OCI-LY7 (cell line): Measurements from ENCODE around the gene SLC35F1. TPM values are rescaled to one million over a fixed set of nuclear protein-coding genes. Genes with fewer than 3 reads are reported as not detected.

Experiments used
- BruUV-seq: library from RNA; stranded (reverse); fragments of 400-500 nt; replicated peaks from 2 replicates; lab custom pipeline; 2021; lab: Mats Ljungman, UMichigan
- CTCF ChIA-PET: fragments of 300-600 bp; sonication (Branson Sonifier 250); formaldehyde crosslinking; loops from one replicate; lab custom pipeline; 2022; ENCODE audit warnings: antibody characterized with exemption; ENCODE audit not compliant: unreplicated experiment; lab: Charles Lee
- POLR2A ChIA-PET: fragments of 300-600 bp; sonication (Branson Sonifier 250); formaldehyde crosslinking; loops from one replicate; lab custom pipeline; 2022; ENCODE audit warnings: antibody characterized with exemption; lab: Charles Lee
- DNase-seq: peaks from one replicate; pipeline ENCODE4 v3.0.0-alpha.2; 2015; ENCODE audit warnings: low spot score
- H2AFZ ChIP-seq: fragments of 200-600 bp; sonication (generic), shearing (Covaris generic); 2 replicates; pipeline ENCODE4 v1.6.1; 2014; ENCODE audit warnings: mild to moderate bottlenecking, antibody characterized with exemption, low read length, moderate library complexity
- H3K27ac ChIP-seq: fragments of 200-600 bp; sonication (generic); 2 replicates; pipeline ENCODE4 v1.5.1; 2014; ENCODE audit warnings: mixed run types, low read depth, mild to moderate bottlenecking, moderate library complexity, low read length, inconsistent platforms; ENCODE audit not compliant: poor library complexity, severe bottlenecking
- H3K36me3 ChIP-seq: fragments of 200-600 bp; sonication (generic); 2 replicates; pipeline ENCODE4 v1.6.1; 2014; ENCODE audit warnings: mild to moderate bottlenecking, antibody characterized with exemption, low read length, moderate library complexity, mixed read lengths; ENCODE audit not compliant: insufficient read depth
- H3K4me1 ChIP-seq: fragments of 200-600 bp; sonication (generic); 2 replicates; pipeline ENCODE4 v1.5.1; 2014; ENCODE audit warnings: mild to moderate bottlenecking, low read length; ENCODE audit not compliant: insufficient read depth, poor library complexity, severe bottlenecking
- H3K4me2 ChIP-seq: fragments of 200-600 bp; sonication (generic); 2 replicates; pipeline ENCODE4 v1.6.1; 2014; ENCODE audit warnings: mild to moderate bottlenecking, low read length
- H3K4me3 ChIP-seq: fragments of 200-600 bp; sonication (generic); 2 replicates; pipeline ENCODE4 v1.5.1; 2014; ENCODE audit warnings: mild to moderate bottlenecking, low read depth, low read length; ENCODE audit not compliant: poor library complexity, severe bottlenecking
- H3K79me2 ChIP-seq: fragments of 200-600 bp; sonication (generic); 2 replicates; pipeline ENCODE4 v1.6.1; 2016; ENCODE audit warnings: low read depth, mild to moderate bottlenecking, low read length, moderate library complexity, mixed read lengths; ENCODE audit not compliant: insufficient read depth
- H3K9me2 ChIP-seq: fragments of 200-600 bp; sonication (generic); 2 replicates; pipeline ENCODE4 v1.6.1; 2016; ENCODE audit warnings: mild to moderate bottlenecking, low read length, mixed read lengths; ENCODE audit not compliant: insufficient read depth
- H3K9me3 ChIP-seq: fragments of 200-600 bp; sonication (generic); 2 replicates; pipeline ENCODE4 v1.6.1; 2014; ENCODE audit warnings: mild to moderate bottlenecking, mixed run types, low read length, mixed read lengths
- H4K20me1 ChIP-seq: fragments of 200-600 bp; sonication (generic); 2 replicates; pipeline ENCODE4 v1.6.1; 2014; ENCODE audit warnings: mild to moderate bottlenecking, antibody characterized with exemption, low read length, moderate library complexity, mixed read lengths; ENCODE audit not compliant: insufficient read depth
- EZH2phosphoT487 ChIP-seq: fragments of 200-600 bp; sonication (generic); IDR thresholded peaks from 2 replicates; pipeline ENCODE4 v1.6.1; 2018; ENCODE audit warnings: low read depth, borderline replicate concordance, mild to moderate bottlenecking, mixed run types, antibody characterized with exemption, low read length, moderate library complexity, mixed read lengths
- intact Hi-C: fragments of 100-400 bp; cut with micrococcal nuclease; formaldehyde crosslinking; loops from one replicate; pipeline ENCODE4 v1.10.0; 2022; ENCODE audit not compliant: unreplicated experiment
- total RNA-seq, 2 experiments: library from RNA; depleted of rRNA in 1 of 2; stranded (reverse); fragments of >200 nt in 1 of 2; shearing (Covaris generic) in 1 of 2; gene quantifications; 2 replicates each; pipeline ENCODE4 v1.2.3, GENCODE V29; 2014 to 2022
- TF ChIP-seq, protein P1 (sequence below): fragments of 200-600 bp; sonication (generic); conservative IDR thresholded peaks from 2 replicates; pipeline ENCODE4 v1.5.1; 2014; ENCODE audit warnings: mild to moderate bottlenecking, antibody characterized with exemption, low read length, moderate library complexity, mixed read lengths

The SLC35F1 gene
- total RNA-seq, 2 experiments from 2014 or later = 0.03 TPM; not detected in 1

DNA sequence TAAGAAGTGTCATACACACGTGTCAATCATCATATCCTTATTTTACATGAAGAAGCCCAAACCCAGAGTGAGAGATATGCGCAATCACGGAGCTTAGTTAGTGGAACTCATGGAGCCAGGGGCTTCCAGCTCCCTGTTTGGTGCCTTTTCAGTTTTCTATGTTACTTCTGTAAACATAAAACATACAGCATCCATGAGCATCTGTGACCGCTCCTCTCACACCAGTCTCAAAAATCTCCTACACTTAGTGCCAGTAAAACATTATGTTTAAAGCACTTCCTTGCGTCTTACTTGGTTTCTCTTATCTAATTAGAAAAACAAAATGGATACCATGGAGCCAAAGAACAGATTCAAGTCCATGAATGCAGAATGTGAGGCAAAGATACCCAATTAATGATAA lies 240.4 kb downstream of the SLC35F1 start:
- Histone ChIP-seq H2AFZ (no peak overlapping the region), H3K4me3 (no peak overlapping the region), H3K9me3 (no peaks in the 10 kb centered on the region), H3K27ac (no peak overlapping the region), H3K79me2 (no peaks in the 10 kb centered on the region), H3K9me2 (no peaks in the 10 kb centered on the region), H3K4me2 (no peak overlapping the region), H4K20me1 (no peaks in the 10 kb centered on the region), H3K4me1 (no peaks in the 10 kb centered on the region), H3K36me3 (no peaks in the 10 kb centered on the region)
- POLR2A ChIA-PET = no interaction called here
- DNase-seq = no peak
- BruUV-seq = no TSS peak
- no peak for TF ChIP-seq EZH2phosphoT487
- TF ChIP-seq, protein P1, sequence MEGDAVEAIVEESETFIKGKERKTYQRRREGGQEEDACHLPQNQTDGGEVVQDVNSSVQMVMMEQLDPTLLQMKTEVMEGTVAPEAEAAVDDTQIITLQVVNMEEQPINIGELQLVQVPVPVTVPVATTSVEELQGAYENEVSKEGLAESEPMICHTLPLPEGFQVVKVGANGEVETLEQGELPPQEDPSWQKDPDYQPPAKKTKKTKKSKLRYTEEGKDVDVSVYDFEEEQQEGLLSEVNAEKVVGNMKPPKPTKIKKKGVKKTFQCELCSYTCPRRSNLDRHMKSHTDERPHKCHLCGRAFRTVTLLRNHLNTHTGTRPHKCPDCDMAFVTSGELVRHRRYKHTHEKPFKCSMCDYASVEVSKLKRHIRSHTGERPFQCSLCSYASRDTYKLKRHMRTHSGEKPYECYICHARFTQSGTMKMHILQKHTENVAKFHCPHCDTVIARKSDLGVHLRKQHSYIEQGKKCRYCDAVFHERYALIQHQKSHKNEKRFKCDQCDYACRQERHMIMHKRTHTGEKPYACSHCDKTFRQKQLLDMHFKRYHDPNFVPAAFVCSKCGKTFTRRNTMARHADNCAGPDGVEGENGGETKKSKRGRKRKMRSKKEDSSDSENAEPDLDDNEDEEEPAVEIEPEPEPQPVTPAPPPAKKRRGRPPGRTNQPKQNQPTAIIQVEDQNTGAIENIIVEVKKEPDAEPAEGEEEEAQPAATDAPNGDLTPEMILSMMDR = no peak
- CTCF ChIA-PET = no interaction called here
- intact Hi-C loops = no loop called here

DNA sequence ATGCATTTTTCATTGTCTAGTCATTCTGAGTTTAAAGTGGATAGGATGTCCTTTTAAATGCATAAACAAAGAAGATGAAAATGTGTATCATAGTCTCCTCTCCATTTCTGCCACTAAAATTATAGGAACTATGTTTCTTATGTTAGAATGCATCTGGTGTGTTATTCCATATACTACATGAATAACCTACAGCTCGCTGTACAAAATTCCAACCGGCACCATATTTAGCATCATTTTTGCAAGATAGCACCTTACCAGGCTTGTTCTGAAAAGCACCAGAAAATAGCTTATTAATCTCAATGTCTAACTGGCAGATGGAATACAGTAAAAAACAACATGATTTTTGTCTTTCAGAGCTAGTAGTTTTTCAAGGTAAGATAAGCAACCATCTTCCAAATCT lies 241.5 kb downstream of the SLC35F1 start:
- Histone ChIP-seq H3K9me3 (no peaks in the 10 kb centered on the region), H3K4me2 (no peak overlapping the region), H3K79me2 (no peaks in the 10 kb centered on the region), H2AFZ (no peak overlapping the region), H3K4me3 (no peak overlapping the region), H3K27ac (no peak overlapping the region), H3K9me2 (no peaks in the 10 kb centered on the region), H4K20me1 (no peaks in the 10 kb centered on the region), H3K36me3 (no peaks in the 10 kb centered on the region), H3K4me1 (no peaks in the 10 kb centered on the region)
- TF ChIP-seq EZH2phosphoT487 = no peak
- TF ChIP-seq, protein P1 = no peak
- ChIA-PET CTCF (interaction anchor here (1.1 kb wide), 1 partner anchor 11 kb away, joined by 3 read pairs; no protein-coding TSS in a partner anchor), POLR2A (interaction anchor here (0.6 to 1.5 kb wide), 2 partner anchors 26 to 71 kb away, joined by 3 to 7 read pairs; no protein-coding TSS in a partner anchor)
- DNase-seq = no peak
- BruUV-seq = no TSS peak
- intact Hi-C loops = no loop called here

DNA sequence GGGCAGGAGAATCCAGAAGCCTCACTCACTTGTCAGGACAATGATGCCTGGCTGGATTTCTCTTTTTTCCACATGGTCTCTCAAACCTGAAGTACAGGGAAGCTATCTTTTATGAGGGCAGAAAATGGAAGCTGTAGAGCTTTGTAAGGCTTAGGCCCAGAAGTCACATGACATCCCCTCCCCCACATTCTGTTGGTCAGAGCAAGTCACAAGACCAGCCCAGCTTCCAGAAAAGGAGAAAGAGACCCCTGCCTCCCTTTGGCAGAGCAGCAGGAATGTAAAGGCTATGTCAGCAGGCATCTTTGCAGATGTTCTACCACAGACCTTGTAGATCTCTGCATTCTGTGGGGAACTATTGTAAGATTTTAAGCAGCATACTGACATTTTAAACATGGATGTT lies 245.5 kb downstream of the SLC35F1 start:
- Histone ChIP-seq H3K4me3 (no peak overlapping the region), H3K9me2 (no peaks in the 10 kb centered on the region), H3K36me3 (no peaks in the 10 kb centered on the region), H3K4me2 (no peak overlapping the region), H3K79me2 (no peaks in the 10 kb centered on the region), H3K4me1 (no peaks in the 10 kb centered on the region), H3K9me3 (no peaks in the 10 kb centered on the region), H4K20me1 (no peaks in the 10 kb centered on the region), H2AFZ (no peak overlapping the region), H3K27ac (no peak overlapping the region)
- no TSS peak for BruUV-seq
- DNase-seq = no peak
- POLR2A ChIA-PET = no interaction called here
- intact Hi-C loops = no loop called here
- CTCF ChIA-PET = no interaction called here
- TF ChIP-seq, protein P1 = no peak
- no peak for TF ChIP-seq EZH2phosphoT487
